Activated T-helper 1 cell treated with anti-CD3 and anti-CD28 coated beads, Interleukin-12 subunit alpha, Interleukin-12 subunit beta, Interleukin-2, Interleukin-4 antibody, amounts not matched to agents 30 ng/mL and 10 ng/mL and 1 ng/mL, durations not matched to agents 14 hours and 24 hours and 36 hours (primary cell): ENCODE data around the gene EHF. TPM values are rescaled to one million over a fixed set of nuclear protein-coding genes. Genes with fewer than 3 reads are reported as not detected.

Experiments used
- total RNA-seq: library from RNA; stranded (reverse); gene quantifications from 2 replicates; pipeline ENCODE4 v1.2.3, GENCODE V29; 2022

EHF gene
- total RNA-seq, 1 donor from 2014 or later, result not detected

Other genes with a start within 250 kb of the EHF start
- gene CAT, start 182.2 kb upstream of the EHF start, total RNA-seq, result 19.1 and 19.9 TPM in 2 replicates
- gene ELF5, start 107.3 kb upstream of the EHF start, total RNA-seq, result not detected in 2 replicates